NCI-H82 treated with DMSO at 0.1 percent for 48 hours (cell line): ENCODE results near the gene NXNL2.

Experiments
- DNase-seq: peaks from one replicate; lab custom pipeline; 2025; ENCODE audit not compliant: unreplicated experiment; lab: John Stamatoyannopoulos, UW

The NXNL2 gene

GRCh38 chr9:88534456-88535225 lies at the start of gene NXNL2:
NXNL2 (plus strand) TSS chr9:88535178; CDS start chr9:88535435, 257 bp downstream.
- DNase-seq = peak; percentile 22

- DNase-seq = no peak
Measured at GRCh38 chr9:88488166-88488565, 46.8 kb upstream of the NXNL2 start.

GRCh38 chr9:88494983-88495721 lies 39.8 kb upstream of the NXNL2 start:
- DNase-seq = no peak

- DNase-seq = no peak
Measured at GRCh38 chr9:88497224-88497623, 37.8 kb upstream of the NXNL2 start.

- DNase-seq = no peak
Measured at GRCh38 chr9:88498880-88499279, 36.1 kb upstream of the NXNL2 start.

GRCh38 chr9:88501086-88501485 lies 33.9 kb upstream of the NXNL2 start:
- no peak for DNase-seq

- no peak for DNase-seq
Measured at GRCh38 chr9:88502552-88503034, 32.4 kb upstream of the NXNL2 start.

- DNase-seq = no peak
Measured at GRCh38 chr9:88503081-88503844, 31.7 kb upstream of the NXNL2 start.

- DNase-seq = no peak
Measured at GRCh38 chr9:88503845-88504764, 30.9 kb upstream of the NXNL2 start.

- no peak for DNase-seq
Measured at GRCh38 chr9:88508326-88508725, 26.7 kb upstream of the NXNL2 start.

- no peak for DNase-seq
Measured at GRCh38 chr9:88511906-88512305, 23.1 kb upstream of the NXNL2 start.

GRCh38 chr9:88514247-88514646 lies 20.7 kb upstream of the NXNL2 start:
- DNase-seq = no peak

GRCh38 chr9:88521308-88521707 lies 13.7 kb upstream of the NXNL2 start:
- no peak for DNase-seq

- DNase-seq = no peak
Measured at GRCh38 chr9:88522360-88522759, 12.6 kb upstream of the NXNL2 start.

- no peak for DNase-seq
Measured at GRCh38 chr9:88523056-88523455, 11.9 kb upstream of the NXNL2 start.

GRCh38 chr9:88524911-88525310 lies 10.1 kb upstream of the NXNL2 start:
- DNase-seq = no peak

- DNase-seq = no peak
Measured at GRCh38 chr9:88527618-88528017, 7.4 kb upstream of the NXNL2 start.

- no peak for DNase-seq
Measured at GRCh38 chr9:88528080-88528790, 6.7 kb upstream of the NXNL2 start.

- DNase-seq = no peak
Measured at GRCh38 chr9:88529496-88529895, 5.5 kb upstream of the NXNL2 start.

GRCh38 chr9:88530051-88530450 lies 4.9 kb upstream of the NXNL2 start:
- DNase-seq = no peak
